HT-29 (cell line): ENCODE measurements around the gene ALDH4A1. TPM values are rescaled to one million over a fixed set of nuclear protein-coding genes. Genes with fewer than 3 reads are reported as not detected.
"Not testable (repeated sequence)": the region's sequence is repeated elsewhere in the genome, so short reads cannot be mapped to it uniquely, and the experiment has no call there.

ENCODE experiments used
- DNase-seq: peaks from one replicate; pipeline ENCODE4 v3.0.0-alpha.2; 2015; ENCODE audit warnings: low spot score
- total RNA-seq: library from RNA; depleted of rRNA; stranded (reverse); fragments of >200 nt; shearing (Covaris generic); gene quantifications from 2 replicates; pipeline ENCODE4 v1.2.3, GENCODE V29; 2014

Gene ALDH4A1
- total RNA-seq, 1 experiment from 2014 or later = 60.7 TPM

- DNase-seq = no peak
Measured at GRCh38 chr1:18901147-18901951, 1.0 kb downstream of the ALDH4A1 start.

GRCh38 chr1:18900303-18900841, 2.0 kb downstream of the ALDH4A1 start:
- no peak for DNase-seq

- no peak for DNase-seq
Measured at GRCh38 chr1:18899363-18900049, 2.8 kb downstream of the ALDH4A1 start.

GRCh38 chr1:18898567-18898966, 3.8 kb downstream of the ALDH4A1 start:
- no peak for DNase-seq

GRCh38 chr1:18895317-18895716, 7.0 kb downstream of the ALDH4A1 start:
- no peak for DNase-seq

GRCh38 chr1:18893120-18893519, 9.2 kb downstream of the ALDH4A1 start:
- DNase-seq = no peak

- DNase-seq = not testable (repeated sequence)
Measured at GRCh38 chr1:18891858-18892257, 10.5 kb downstream of the ALDH4A1 start.

- no peak for DNase-seq
Measured at GRCh38 chr1:18891426-18891780, 11.0 kb downstream of the ALDH4A1 start.

- no peak for DNase-seq
Measured at GRCh38 chr1:18890706-18891425, 11.5 kb downstream of the ALDH4A1 start.

GRCh38 chr1:18886003-18886335, 16.4 kb downstream of the ALDH4A1 start:
- DNase-seq = no peak

- no peak for DNase-seq
Measured at GRCh38 chr1:18885311-18886002, 16.9 kb downstream of the ALDH4A1 start.

- DNase-seq = no peak
Measured at GRCh38 chr1:18884727-18885126, 17.6 kb downstream of the ALDH4A1 start.

- no peak for DNase-seq
Measured at GRCh38 chr1:18884419-18884717, 18.0 kb downstream of the ALDH4A1 start.

GRCh38 chr1:18883636-18884418, 18.5 kb downstream of the ALDH4A1 start:
- peak; percentile 82 for DNase-seq

- no peak for DNase-seq
Measured at GRCh38 chr1:18883079-18883478, 19.3 kb downstream of the ALDH4A1 start.

GRCh38 chr1:18882486-18882885, 19.9 kb downstream of the ALDH4A1 start:
- no peak for DNase-seq

- DNase-seq = no peak
Measured at GRCh38 chr1:18881642-18882431, 20.5 kb downstream of the ALDH4A1 start.

- no peak for DNase-seq
Measured at GRCh38 chr1:18881164-18881563, 21.2 kb downstream of the ALDH4A1 start.

- DNase-seq = no peak
Measured at GRCh38 chr1:18880585-18880984, 21.8 kb downstream of the ALDH4A1 start.

- no peak for DNase-seq
Measured at GRCh38 chr1:18879791-18880309, 22.5 kb downstream of the ALDH4A1 start.
